Activated CD4-positive, CD25-positive, alpha-beta regulatory T cell treated with anti-CD3 and anti-CD28 coated beads, Interleukin-2, amount 50 U/mL, for 16 hours (primary cell): ENCODE measurements around the gene GUCY1A2.

ENCODE experiments used
- DNase-seq: peaks from one replicate; pipeline ENCODE4 v3.0.0-alpha.2; 2020; ENCODE audit warnings: low read depth, low spot score

GUCY1A2 gene

DNA sequence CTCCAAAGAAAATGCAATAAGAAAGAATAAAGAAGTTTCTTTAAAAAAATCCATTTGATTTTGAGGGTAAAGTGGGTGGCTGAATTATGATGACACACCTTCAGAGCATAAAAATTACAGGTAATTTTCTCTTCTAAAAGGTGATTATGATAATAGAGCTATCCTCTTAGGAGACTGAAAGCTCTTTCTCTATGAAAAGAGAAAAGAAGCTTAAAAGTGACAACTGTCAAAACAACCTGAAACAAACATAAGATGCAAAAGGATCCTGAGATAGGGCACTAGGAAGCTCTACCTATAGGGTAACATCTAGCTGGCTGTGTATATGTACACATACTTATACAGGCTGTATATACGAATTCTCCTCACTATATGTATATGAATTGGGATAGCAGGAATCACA is 270.2 kb downstream of the GUCY1A2 start:
- no peak for DNase-seq

DNA sequence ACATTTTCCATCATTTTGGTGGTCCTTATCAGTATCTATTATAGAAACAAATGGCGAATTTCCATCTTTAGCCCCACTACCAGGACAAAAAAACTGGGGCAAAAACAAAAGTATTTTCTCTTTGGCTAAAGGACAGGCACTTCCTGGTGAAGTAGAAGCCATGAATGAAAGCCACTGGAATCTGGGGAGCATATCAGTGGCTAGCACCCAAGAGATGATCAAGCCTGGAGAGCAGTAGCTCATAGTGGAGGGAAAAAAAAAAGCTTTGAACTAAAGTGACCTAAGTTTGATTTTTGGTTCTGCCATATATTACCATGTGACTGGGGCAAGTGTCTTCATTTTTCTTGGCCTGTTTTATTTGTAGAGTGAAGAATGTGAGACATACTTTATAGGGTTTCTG is 272.3 kb downstream of the GUCY1A2 start:
- no peak for DNase-seq

DNA sequence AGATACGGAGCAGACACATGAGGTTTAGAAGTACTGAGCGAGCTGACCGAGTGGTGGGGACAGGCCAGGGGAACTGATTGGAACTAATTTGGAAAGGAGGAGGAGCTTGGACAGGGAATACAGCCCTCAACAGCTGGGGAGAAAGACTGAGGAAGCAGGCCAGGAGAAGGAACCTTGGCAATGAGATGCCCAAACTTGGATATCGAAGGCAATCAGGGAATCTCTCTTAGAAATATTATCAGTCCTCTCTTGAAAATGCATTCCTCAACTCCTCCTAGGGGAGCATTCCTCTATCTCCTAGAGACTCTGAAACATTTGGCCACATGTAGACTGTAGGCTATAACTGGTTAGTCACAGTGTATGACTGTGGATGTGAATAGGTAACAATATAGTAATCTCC is 284.6 kb downstream of the GUCY1A2 start:
- DNase-seq: no peak

DNA sequence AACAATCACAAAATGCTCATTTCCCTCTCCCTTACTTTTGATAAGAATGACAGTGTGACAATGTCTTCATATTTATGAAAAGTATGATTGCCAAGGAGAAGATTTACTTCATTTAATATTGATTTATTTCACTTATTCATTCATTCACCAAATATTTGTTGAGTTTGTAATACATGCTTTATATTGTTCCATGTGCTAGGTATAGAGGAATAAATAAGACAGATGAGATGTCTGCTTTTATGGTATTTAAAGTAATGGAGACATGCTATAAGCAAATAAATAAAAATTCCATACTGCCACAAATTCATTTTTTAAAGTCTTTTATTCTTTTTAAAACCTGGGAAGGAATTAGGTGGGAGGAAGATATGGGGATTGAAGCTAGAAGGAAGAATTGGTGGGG is 289.4 kb downstream of the GUCY1A2 start:
- no peak for DNase-seq

DNA sequence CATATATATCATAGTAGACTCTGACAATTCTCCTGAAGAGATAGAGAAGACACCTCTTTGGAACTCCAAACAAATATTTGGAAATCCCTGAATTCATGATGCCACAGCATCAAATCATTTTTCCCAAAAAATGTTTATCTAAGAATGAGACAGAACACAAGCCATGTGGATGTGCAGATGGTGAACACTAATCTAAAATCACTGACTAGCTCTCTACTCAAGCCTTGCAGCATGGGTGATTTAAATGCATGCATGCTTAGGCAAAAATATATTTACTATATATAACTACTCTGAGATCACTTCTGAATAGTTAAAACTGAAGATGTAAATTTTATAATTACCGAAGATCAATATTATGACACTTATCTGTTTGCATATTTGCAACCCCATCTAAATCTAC is 289.9 kb downstream of the GUCY1A2 start:
- DNase-seq: no peak

DNA sequence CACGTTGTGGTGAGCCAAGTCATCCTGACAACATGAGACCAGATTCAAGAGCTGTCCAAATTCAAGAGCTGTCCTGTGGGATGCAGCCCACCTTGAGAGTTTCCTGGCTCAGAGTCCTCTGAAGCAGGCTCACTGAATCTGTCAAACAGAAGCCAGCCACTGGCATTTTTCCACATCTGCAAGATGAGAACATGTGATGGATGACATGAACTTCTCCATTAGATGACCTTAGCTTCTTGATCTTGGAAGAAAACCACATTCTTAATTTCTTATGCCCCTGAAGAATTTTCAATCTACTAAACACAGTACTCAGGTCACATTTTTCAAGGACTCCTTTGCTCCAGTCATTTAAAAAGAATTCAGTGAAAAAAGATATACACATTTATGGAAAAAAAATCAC is 291.0 kb downstream of the GUCY1A2 start:
- DNase-seq: no peak

DNA sequence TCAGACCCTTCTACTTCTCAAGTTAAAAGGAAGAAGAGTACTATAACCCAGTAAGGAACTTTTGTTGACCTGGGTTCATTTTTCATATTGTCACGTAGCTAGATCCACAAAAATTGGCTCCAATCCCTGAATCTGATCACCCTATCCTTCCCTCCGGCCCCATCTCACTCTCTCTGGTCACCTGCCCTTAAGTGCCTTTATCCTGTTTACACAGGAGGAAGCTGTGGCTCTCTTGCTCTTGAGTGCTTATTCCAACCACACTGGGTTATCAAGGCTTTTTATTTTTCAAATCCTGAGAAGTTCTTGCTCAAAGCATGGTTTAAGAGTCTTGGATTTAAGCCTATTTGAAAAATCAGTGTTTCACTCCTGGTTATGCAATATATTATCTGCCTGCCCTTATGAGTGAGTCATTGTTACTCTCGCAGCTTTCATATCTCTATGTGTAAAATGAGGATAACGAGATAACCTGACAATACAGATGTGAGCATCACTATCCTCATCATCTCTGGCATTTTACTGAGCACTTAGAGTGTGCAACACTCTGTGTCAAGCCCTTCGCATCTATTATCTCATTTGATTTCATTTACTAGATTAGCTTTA is 293.9 kb downstream of the GUCY1A2 start:
- no peak for DNase-seq

DNA sequence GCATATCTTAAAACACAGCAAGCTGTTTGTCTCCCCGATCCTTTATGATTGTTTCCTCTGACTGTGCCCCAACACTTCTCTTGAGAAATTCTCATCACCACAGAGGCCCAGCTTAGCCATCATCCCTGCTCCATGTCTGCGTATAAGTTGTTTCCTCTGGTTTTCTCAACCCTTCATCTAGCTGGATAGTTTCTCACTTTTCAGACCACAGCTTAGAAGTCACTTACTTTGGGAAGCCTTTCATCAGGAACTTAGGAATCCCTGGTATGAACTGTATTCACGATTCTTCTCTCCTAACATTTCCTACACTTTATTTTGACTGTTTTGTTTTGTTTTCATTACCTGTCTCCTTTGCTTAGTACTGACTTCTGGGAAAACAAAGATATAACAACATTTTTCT is 295.2 kb downstream of the GUCY1A2 start:
- DNase-seq: no peak

DNA sequence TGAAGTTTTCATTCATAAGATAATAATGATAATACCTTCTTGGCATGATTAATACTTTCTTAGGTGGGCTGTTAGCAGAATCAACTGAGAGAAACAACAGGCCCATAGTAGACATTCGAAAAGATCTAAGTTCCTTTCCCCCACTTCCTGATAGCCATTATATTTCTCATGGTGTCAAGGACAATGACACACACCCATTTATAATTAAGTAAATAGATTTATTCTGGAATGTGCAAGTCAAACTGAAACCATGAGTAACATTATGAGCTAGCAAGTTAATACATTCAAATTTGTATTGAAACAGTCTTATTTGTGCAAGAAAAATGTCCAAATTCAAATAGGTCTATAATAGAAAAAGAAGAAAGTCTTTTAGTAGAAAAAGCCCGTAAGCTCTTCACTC is 301.1 kb downstream of the GUCY1A2 start:
- DNase-seq: no peak

DNA sequence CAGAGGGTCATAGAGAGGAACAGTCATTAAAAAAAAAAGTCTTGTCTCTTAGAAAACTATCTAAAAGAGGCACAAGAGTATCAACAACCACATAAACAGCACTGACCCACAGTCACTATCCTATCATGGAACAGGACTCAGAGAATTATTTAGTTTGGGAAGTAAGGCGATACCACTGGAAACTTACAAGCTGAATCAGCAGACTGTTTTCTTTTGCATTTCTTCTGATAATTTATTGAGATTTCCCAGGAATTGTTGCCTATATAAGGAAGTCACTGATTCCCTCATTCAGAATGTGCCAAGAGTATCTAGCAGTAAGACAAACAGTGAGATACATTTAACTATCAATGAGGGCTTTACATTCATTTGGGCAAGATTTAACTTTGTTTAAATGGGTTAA is 304.1 kb downstream of the GUCY1A2 start:
- no peak for DNase-seq

DNA sequence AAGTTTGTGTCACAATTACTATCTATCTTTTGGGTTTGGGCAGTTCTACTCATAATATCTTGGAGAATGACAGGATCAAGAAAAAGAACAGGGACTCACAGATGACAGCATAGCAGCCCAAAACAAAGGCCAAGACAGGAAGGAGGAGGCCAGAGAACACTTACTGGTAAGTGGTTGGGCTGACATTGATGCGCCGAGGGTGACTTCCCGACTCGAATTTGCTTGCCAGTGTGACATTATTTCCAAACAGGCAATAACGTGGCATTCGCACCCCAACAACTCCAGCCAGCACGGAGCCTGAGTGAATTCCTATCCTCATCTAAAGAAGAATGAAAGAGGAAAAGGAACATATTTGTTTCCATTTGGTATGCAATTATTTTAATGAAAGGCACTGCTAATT is 309.9 kb downstream of the GUCY1A2 start:
- no peak for DNase-seq

DNA sequence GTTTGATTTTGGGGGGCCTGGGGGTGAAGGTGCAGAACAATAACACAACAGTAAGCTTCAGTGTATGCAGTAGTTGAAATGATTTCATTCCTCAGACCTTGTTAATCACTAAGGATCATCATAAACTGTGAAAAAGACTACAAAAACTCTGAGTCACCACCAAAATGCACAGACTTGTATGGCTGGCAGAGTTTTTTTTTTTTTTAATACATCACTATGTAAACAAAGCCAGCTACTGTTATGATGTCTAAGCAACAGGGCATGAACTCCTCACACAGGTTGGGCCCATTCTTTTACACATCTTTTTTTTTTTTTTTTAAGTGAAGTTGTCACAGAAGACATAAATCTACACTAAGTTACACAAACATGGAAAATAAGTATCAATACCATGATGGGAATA is 311.9 kb downstream of the GUCY1A2 start:
- no peak for DNase-seq

DNA sequence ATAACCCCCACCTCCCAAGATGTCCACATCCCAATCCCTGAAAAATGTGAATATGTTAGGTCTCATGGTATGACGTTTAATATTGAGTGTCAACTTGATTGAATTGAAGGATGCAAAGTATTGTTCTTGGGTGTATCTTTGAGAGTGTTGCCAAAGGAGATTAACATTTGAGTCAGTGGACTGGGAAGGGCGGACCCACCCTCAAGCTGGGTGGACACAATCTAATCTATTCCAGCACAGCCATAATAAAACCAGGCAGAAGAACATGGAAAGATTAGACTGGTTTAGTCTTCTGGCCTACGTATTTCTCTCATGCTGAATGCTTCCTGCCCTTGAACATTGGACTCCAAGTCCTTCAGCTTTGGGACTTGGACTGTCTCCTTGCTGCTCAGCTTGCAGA is 315.5 kb downstream of the GUCY1A2 start:
- DNase-seq: no peak

DNA sequence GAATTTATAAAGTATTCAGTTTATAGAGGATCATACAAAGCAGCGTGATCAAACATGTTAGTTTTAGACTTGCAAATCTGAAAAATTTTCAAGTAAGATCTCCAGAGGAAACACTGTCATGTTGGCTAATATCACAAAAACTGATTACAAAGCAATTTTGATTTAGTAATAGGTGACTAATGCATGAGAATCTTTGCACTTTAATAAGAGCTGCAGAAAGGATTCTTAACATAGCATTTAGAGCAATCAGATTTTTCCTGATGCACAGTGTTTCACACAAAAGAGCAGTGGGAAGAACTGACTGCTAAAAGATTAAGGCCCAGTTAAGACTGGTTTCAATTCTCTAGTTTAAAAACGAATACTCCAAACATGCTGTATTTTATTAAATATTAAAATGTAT is 321.2 kb downstream of the GUCY1A2 start:
- no peak for DNase-seq

DNA sequence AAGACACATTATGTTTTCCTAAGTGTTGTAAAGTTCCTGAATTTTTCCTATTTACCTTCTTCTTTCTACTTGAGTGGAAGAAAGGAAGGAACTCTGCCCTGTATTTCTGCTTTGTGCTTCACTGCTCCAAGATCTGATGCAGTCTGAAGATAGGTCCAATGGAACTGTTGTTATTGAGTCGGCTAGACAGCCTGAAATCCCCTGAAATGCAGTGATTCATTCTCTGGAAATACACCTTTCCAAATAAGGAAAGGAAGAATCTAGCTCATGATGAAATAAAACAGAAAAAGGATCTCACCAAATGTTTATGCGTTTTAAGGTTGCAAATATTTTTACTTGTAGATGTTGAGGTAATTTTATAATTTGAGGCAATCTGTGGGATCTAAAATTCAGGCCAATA is 322.8 kb downstream of the GUCY1A2 start:
- no peak for DNase-seq

DNA sequence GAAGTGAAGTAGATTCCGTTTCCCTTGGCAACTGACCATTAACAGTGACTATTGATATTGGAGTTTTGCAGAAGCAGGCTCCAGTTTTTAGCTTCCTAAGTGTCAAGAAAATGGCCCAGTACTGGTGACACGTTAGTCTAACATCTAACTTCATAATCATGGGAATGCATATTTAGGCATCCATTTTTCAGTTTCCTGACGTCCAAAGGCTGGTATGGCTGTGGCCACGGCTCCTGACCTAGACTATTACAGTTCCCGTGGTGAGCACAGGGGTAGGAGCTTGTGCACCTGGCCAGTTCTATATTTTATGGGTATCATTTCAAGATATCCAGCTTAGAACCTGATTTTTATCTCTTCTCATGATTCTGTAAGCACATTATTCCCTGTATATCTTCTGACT is 323.8 kb downstream of the GUCY1A2 start:
- no peak for DNase-seq

DNA sequence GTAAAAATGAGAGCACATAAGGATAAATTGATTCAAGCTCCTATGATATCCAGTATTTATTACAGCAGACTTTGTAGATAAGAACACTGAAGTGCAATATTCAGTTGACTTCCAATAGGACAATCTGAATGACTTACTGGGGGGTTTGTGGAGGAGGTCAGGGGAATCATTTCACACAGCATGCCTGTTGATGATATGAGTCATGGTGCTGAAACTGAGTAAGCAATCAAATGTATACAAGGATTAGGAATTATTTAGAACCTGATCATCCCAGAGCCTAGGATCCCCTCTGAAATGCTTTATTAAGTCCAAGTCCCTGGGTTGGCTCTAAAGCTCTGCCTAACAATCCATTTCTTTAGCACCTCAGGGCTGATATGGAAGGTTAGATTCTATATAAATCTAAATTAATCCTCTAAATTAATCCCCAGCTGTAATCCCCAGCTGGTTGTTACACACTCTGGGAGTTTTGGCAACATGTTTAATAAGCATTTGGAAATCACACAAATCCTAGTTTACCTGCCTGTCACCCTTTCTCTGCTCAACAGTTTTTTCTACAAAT is 326.4 kb downstream of the GUCY1A2 start:
- DNase-seq: no peak

DNA sequence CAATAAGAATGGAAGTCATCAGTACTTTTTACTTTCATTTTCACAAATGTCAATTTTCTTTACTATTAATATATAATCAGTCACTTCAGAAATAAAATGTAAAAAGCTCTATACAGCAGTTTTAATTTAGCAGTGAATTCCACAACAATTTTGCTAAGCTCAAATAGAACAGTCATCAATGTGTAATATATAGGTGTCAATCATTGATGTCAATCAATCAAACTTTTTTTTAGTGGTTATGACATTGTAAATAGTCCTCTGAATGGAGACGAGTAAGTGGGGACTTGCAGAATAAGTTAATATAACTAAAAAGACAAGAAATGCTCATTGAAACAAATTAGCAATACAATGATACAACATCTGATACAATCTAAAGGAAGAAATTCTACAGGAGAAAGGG is 327.4 kb downstream of the GUCY1A2 start:
- DNase-seq: no peak

DNA sequence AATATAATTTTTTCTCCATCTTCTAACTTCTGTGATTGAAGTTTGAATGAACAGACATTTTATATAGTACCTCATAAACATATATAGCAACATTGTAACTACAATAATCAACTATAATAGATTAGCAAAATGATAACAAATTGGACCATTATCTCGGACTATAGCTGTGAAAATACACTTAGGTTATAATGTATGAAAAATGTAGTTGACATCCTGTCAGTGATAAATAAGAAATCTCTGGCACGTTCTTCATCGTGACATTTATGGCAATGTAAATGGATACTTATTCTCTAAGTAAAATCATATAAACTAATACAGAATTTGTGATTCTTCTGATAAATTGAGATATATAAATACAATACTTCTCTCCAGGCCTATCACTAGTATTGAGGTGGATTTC is 333.3 kb downstream of the GUCY1A2 start:
- no peak for DNase-seq

DNA sequence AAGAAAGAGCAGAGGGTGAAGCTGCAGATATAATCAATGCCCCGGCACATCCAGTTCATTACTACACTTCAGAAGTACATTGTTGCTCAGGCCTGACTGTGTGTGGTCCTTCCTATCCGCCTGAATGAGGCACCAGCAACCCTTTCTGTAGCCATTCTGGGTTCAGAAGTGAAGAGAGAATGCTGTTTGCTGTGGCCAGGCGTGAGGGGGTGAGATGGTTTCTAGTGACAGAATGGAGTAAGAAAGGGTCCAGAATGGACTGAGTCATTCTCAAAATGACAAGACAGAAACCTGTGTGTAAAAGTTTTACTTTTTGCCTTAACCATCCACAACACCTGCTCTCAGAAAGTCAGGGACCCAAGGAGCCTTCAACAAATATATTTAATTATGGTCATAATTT is 334.8 kb downstream of the GUCY1A2 start:
- DNase-seq: no peak

DNA sequence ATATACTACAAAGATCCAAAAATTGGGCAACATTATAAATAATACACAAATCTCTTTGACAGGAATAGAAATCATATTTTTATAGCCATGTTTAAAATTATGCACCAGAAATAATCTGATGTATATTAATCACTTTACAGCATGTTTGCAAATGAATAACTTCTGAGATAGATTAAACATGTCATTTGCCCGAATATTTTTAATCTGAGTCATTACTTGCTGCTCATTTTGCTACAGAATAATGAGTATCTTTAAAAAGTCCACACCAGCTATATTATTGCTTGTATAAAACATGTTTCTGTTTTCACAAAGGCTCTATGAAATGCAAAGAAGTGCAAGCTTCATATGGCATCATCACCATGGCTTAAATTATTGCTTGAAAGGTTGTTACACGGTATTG is 336.8 kb downstream of the GUCY1A2 start:
- no peak for DNase-seq

DNA sequence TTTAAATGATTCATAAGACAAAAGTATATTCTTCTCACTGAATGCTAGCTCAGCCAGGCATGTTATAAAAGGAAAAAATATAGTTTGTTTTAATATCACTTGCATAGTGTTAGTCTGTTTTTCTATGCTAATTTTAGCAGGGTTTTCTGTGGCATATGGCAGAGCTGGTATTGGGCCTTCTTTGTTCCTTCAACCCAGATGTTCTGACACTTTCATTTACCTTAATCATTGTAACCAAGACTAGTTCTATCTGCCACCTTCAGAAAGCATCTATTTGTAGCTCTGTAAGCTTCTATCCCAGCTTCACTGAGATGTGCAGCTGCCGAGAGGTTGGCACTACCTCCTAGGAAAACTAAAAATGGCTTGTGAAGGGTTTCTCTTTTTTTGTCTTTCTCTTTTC is 338.7 kb downstream of the GUCY1A2 start:
- DNase-seq: no peak

DNA sequence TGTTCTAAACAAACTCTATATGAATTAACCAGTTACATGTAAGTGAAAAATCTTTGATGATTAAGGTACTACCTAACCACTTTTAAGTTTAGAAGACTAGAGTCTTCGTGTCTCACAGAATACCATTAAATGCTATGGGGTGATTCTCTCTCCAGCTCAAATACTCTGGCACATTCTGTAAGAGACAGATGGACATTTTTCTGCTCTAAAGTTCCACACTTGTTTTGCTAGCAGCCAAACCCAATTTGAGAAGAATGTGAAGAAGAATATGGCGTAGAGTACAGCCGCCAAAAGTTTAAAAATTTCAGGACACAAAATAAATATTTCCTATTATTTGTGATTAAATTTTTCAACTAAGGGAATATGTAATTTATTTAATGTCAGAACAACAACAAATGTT is 339.1 kb downstream of the GUCY1A2 start:
- DNase-seq: no peak

DNA sequence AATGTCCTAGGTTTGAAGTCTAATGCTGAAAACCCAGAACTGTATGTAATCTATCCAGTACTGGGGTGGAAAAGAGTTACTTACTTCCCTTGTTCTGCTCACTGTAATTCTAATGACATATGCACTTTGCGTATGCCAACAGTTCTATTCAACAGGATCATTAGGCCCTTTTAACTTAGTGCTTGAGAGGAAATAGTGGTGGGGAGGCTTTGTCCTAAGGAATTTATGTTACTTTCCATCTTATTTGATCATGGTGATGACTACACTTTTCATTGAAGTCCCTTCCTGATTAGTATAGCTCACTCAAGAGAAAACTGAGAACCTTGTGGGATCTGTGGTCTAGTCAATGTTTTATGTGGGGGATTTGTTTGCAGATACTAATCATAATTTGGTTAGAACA is 348.2 kb downstream of the GUCY1A2 start:
- no peak for DNase-seq
